NCI-H1930 (cell line): Measurements from ENCODE around the gene GPRC5B.

Experiments
- DNase-seq, 2 experiments: peaks; one replicate each; lab custom pipeline; 2025; lab: John Stamatoyannopoulos, UW

GPRC5B gene

GRCh38 chr16:19810817-19811731, 73.6 kb downstream of the GPRC5B start:
- DNase-seq: no peak

GRCh38 chr16:19809693-19810092, 75.0 kb downstream of the GPRC5B start:
- DNase-seq: no peak

GRCh38 chr16:19809121-19809635, 75.5 kb downstream of the GPRC5B start:
- no peak for DNase-seq

GRCh38 chr16:19808061-19808641, 76.5 kb downstream of the GPRC5B start:
- DNase-seq: no peak
